GM12872 (cell line): ENCODE results near the gene VEPH1.

Experiments
- TF ChIP-seq, protein P1 (sequence below): IDR thresholded peaks from 3 replicates; pipeline ENCODE4 v1.5.1; 2011; ENCODE audit warnings: low read depth, mild to moderate bottlenecking, low read length, moderate library complexity; ENCODE audit not compliant: insufficient read depth

The VEPH1 gene

GRCh38 chr3:157412323-157412855, 90.8 kb downstream of the VEPH1 start:
- TF ChIP-seq, protein P1, sequence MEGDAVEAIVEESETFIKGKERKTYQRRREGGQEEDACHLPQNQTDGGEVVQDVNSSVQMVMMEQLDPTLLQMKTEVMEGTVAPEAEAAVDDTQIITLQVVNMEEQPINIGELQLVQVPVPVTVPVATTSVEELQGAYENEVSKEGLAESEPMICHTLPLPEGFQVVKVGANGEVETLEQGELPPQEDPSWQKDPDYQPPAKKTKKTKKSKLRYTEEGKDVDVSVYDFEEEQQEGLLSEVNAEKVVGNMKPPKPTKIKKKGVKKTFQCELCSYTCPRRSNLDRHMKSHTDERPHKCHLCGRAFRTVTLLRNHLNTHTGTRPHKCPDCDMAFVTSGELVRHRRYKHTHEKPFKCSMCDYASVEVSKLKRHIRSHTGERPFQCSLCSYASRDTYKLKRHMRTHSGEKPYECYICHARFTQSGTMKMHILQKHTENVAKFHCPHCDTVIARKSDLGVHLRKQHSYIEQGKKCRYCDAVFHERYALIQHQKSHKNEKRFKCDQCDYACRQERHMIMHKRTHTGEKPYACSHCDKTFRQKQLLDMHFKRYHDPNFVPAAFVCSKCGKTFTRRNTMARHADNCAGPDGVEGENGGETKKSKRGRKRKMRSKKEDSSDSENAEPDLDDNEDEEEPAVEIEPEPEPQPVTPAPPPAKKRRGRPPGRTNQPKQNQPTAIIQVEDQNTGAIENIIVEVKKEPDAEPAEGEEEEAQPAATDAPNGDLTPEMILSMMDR, result no peak

GRCh38 chr3:157410945-157411344, 92.3 kb downstream of the VEPH1 start:
- TF ChIP-seq, protein P1, result no peak

- TF ChIP-seq, protein P1, result no peak
These were observed 93.7 kb downstream of the VEPH1 start for GRCh38 chr3:157409516-157409915.

DNA sequence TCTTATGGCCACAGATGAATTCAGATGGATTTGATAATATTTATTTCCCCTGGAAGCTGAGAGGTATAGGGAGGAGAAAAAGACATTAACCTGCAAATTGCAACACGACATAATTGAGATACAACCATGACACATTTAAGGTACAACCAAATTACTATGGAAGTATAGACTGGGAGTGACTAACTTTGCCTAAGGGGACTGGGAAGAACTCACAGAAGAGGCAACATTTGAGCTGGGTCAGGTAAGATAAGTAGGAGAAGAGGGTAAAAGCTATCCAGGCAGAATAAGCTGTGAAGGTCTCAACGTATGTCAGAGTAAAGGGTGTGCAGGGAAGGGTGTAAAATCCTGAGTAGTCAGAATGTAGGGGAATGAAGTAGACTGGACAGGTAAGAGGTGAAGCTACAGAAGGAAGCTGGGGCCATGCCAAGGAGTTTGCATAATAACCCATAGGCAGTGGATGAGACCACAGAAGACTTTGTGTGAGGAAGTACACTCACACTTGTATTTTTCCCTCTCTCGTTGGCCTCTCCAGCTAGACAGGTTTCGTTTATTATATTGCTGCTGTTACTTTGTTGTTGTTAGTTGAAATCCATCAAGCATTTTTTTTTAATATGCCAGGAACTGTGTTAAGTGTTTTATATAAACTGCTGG, 94.6 kb downstream of the VEPH1 start:
- TF ChIP-seq, protein P1, result no peak

- TF ChIP-seq, protein P1, result no peak
These were observed 95.4 kb downstream of the VEPH1 start for GRCh38 chr3:157407769-157408168.

- TF ChIP-seq, protein P1, result no peak
These were observed 96.8 kb downstream of the VEPH1 start for GRCh38 chr3:157406394-157406793.

DNA sequence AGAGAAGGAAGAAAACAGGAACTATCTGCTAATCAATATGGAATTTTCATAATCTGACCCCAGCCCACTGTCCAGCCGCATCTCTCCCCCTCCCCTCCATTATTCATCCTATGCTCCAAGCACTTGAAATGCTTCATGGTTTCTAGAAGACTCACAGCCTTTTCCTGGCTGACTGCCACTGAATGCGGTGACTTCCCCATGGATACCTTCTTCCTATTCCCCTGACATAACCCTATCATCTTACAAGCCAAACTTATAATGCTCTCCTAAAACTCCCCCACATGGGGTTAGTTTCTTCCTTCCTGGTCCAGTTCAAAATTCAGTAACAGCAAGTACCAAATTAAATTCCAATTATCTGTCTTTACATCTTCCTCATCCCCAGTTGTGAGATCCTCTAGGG, 97.8 kb downstream of the VEPH1 start:
- TF ChIP-seq, protein P1, result no peak
